Measurements from ENCODE around the gene THEM4.
A peak's percentile ranks its signal among the peaks of the same experiment; 100 is the strongest.

Gene THEM4

GRCh38 chr1:151942882-151943281 lies 33.6 kb upstream of the THEM4 start:
- Histone ChIP-seq H3K27ac (no peak overlapping the region), H3K4me3 (no peak overlapping the region)
- TF ChIP-seq CTCF (IDR thresholded peaks at IDR 0.05): no peak
- DNase-seq (ENCODE audit: low spot score): no peak

- no peak for TF ChIP-seq CTCF (IDR thresholded peaks at IDR 0.05)
- H3K4me3 ChIP-seq: no peak overlapping the region
- H3K27ac ChIP-seq: peak overlapping the region in 1 of 2 donors; percentile 56
- DNase-seq (ENCODE audit: low spot score): no peak
These were observed 31.2 kb upstream of the THEM4 start for GRCh38 chr1:151940541-151940940.

- TF ChIP-seq CTCF (IDR thresholded peaks at IDR 0.05): no peak
- H3K4me3 ChIP-seq: no peak overlapping the region
- DNase-seq (ENCODE audit: low spot score): no peak
- H3K27ac ChIP-seq: no peak overlapping the region
These were observed 30.5 kb upstream of the THEM4 start for GRCh38 chr1:151939779-151940178.

- Histone ChIP-seq H3K4me3 (no peak overlapping the region), H3K27ac (no peak overlapping the region)
- DNase-seq (ENCODE audit: low spot score): no peak
- no peak for TF ChIP-seq CTCF (IDR thresholded peaks at IDR 0.05)
These were observed 29.8 kb upstream of the THEM4 start for GRCh38 chr1:151939141-151939540.

- DNase-seq (ENCODE audit: low spot score): no peak
- TF ChIP-seq CTCF (IDR thresholded peaks at IDR 0.05): no peak
- no peak overlapping the region for H3K4me3 ChIP-seq
- no peak overlapping the region for H3K27ac ChIP-seq
These were observed 27.3 kb upstream of the THEM4 start for GRCh38 chr1:151936653-151937052.

- no peak overlapping the region for H3K27ac ChIP-seq
- no peak overlapping the region for H3K4me3 ChIP-seq
- DNase-seq (ENCODE audit: low spot score): no peak
- TF ChIP-seq CTCF (IDR thresholded peaks at IDR 0.05): no peak
These were observed 26.7 kb upstream of the THEM4 start for GRCh38 chr1:151935894-151936602.

- no peak overlapping the region for H3K4me3 ChIP-seq
- H3K27ac ChIP-seq: no peak overlapping the region
- TF ChIP-seq CTCF (IDR thresholded peaks at IDR 0.05): no peak
- DNase-seq (ENCODE audit: low spot score): no peak
These were observed 25.8 kb upstream of the THEM4 start for GRCh38 chr1:151935154-151935553.

Measured in coronary artery (tissue), 2 donors.